Neuronal stem cell (in vitro differentiated cells): ENCODE measurements around the gene SERINC3.
A peak's percentile ranks its signal among the peaks of the same experiment; 100 is the strongest.

Source experiments
- DNase-seq: peaks from one replicate; pipeline ENCODE4 v3.0.0-alpha.2; 2013; ENCODE audit warnings: low spot score
- H2AFZ ChIP-seq: one replicate; pipeline ENCODE4 v1.6.1; 2013; ENCODE audit warnings: mild to moderate bottlenecking, low read length, inconsistent platforms
- H2AK5ac ChIP-seq: 2 replicates; pipeline ENCODE4 v1.6.1; 2013; ENCODE audit warnings: low read depth, mild to moderate bottlenecking, inconsistent platforms, low read length, moderate library complexity, mixed read lengths
- H2BK120ac ChIP-seq: 2 replicates; pipeline ENCODE4 v1.6.1; 2013; ENCODE audit warnings: low read depth, mild to moderate bottlenecking, inconsistent platforms, low read length, moderate library complexity, mixed read lengths
- H2BK12ac ChIP-seq: one replicate; pipeline ENCODE4 v1.6.1; 2013; ENCODE audit warnings: low read length, inconsistent platforms
- H2BK15ac ChIP-seq: 2 replicates; pipeline ENCODE4 v1.6.1; 2013; ENCODE audit warnings: mild to moderate bottlenecking, low read length, inconsistent platforms, mixed read lengths
- H2BK5ac ChIP-seq: one replicate; pipeline ENCODE4 v1.6.1; 2013; ENCODE audit warnings: inconsistent platforms, mild to moderate bottlenecking, low read length, moderate library complexity
- H3K14ac ChIP-seq: one replicate; pipeline ENCODE4 v1.6.1; 2013; ENCODE audit warnings: low read length, inconsistent platforms
- H3K18ac ChIP-seq: 2 replicates; pipeline ENCODE4 v1.6.1; 2013; ENCODE audit warnings: low read length, inconsistent platforms
- H3K23ac ChIP-seq: 2 replicates; pipeline ENCODE4 v1.6.1; 2013; ENCODE audit warnings: low read depth, mild to moderate bottlenecking, mixed read lengths, low read length, inconsistent platforms; ENCODE audit not compliant: poor library complexity
- H3K27ac ChIP-seq: replicated peaks from 3 replicates; pipeline ENCODE4 v1.5.1; 2013; ENCODE audit warnings: low read length, inconsistent platforms
- H3K27me3 ChIP-seq, 3 experiments: 2 replicates each; pipeline ENCODE4 v1.6.1; 2013; ENCODE audit warnings: low read length in 3 of 3, mild to moderate bottlenecking in 2 of 3, inconsistent platforms in 1 of 3, low read depth in 1 of 3, mixed read lengths in 1 of 3, moderate library complexity in 1 of 3; ENCODE audit not compliant: control insufficient read depth in 3 of 3, insufficient read depth in 3 of 3
- H3K36me3 ChIP-seq, 2 donors: replicated peaks in 1 of 2; 2 replicates each; pipeline ENCODE4 v1.6.1; 2013; ENCODE audit warnings: low read length in 2 of 2; ENCODE audit not compliant: control insufficient read depth in 2 of 2, insufficient read depth in 2 of 2
- H3K4ac ChIP-seq: 2 replicates; pipeline ENCODE4 v1.6.1; 2013; ENCODE audit warnings: inconsistent platforms, mild to moderate bottlenecking, low read length, moderate library complexity
- H3K4me1 ChIP-seq, 2 donors: 1 replicate in 1 of 2; 2 replicates in 1 of 2; pipeline ENCODE4 v1.6.1; 2013; ENCODE audit warnings: low read length in 2 of 2, low read depth in 1 of 2; ENCODE audit not compliant: control insufficient read depth in 2 of 2, insufficient read depth in 1 of 2
- H3K4me2 ChIP-seq: one replicate; pipeline ENCODE4 v1.6.1; 2013; ENCODE audit warnings: mild to moderate bottlenecking, low read length, inconsistent platforms; ENCODE audit not compliant: insufficient read depth, poor library complexity, severe bottlenecking
- H3K4me3 ChIP-seq, 2 donors: 2 replicates each; pipeline ENCODE4 v1.5.1; 2013; ENCODE audit warnings: low read length in 2 of 2, mild to moderate bottlenecking in 2 of 2, inconsistent platforms in 1 of 2, moderate library complexity in 1 of 2
- H3K79me1 ChIP-seq: one replicate; pipeline ENCODE4 v1.6.1; 2013; ENCODE audit warnings: low read depth, mild to moderate bottlenecking, inconsistent platforms, low read length, moderate library complexity
- H3K9ac ChIP-seq: one replicate; pipeline ENCODE4 v1.6.1; 2013; ENCODE audit warnings: mild to moderate bottlenecking, low read depth, low read length, inconsistent platforms; ENCODE audit not compliant: poor library complexity
- H3K9me3 ChIP-seq, 2 donors: replicated peaks in 1 of 2; 2 replicates each; pipeline versions ENCODE3 to v1.6.1; 2013; ENCODE audit warnings: low read length in 2 of 2, mild to moderate bottlenecking in 2 of 2, inconsistent platforms in 1 of 2, low read depth in 1 of 2, mixed read lengths in 1 of 2, moderate library complexity in 1 of 2; ENCODE audit not compliant: control insufficient read depth in 2 of 2, insufficient read depth in 1 of 2
- H4K8ac ChIP-seq: one replicate; pipeline ENCODE4 v1.6.1; 2013; ENCODE audit warnings: low read depth, mild to moderate bottlenecking, inconsistent platforms, low read length, moderate library complexity
- H4K91ac ChIP-seq: one replicate; pipeline ENCODE4 v1.6.1; 2013; ENCODE audit warnings: low read length, low read depth, mild to moderate bottlenecking, inconsistent platforms; ENCODE audit not compliant: poor library complexity
- WGBS, 2 donors: extraction: QIAGEN DNeasy Blood & Tissue Kit; methylation state at CpG; one replicate each; pipeline ENCODE4 v1.1.7; 2013; ENCODE audit warnings: missing lambda C conversion rate in 2 of 2, mixed read lengths in 1 of 2; ENCODE audit not compliant: insufficient read length in 2 of 2, insufficient replicate concordance in 1 of 2; ENCODE audit errors: extremely low coverage in 2 of 2; 5-methylcytosine and 5-hydroxymethylcytosine counted together

Gene SERINC3

DNA sequence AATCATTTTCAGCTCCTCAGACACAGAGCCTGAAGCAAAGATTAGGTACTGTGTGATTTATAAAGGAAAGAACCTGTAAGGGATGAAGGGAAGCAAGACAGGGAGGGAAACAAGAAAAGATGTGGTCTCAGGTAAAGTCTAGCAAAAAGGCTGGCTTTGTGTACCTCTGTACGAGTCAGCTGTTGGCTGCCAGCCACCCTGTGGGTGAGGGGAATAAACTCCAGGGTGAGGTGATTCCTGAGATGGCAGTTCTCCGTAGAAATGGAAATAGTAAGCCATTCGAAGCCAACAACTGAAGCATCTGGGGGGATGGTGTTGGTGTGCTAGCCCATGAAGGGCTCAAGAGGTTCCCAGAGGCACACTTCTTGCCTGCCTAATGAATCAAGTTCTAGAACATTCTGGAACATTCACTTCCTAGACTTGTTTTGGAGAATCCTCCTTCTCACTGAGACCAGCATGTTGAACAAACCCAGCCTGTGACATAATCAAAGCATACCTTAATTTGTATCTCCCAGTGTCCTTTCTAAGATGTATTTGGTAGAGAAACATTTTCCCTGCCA lies 56.8 kb downstream of the SERINC3 start:
- H2BK12ac ChIP-seq: no peak overlapping the region
- H3K4me1 ChIP-seq: peaks cover 0 to 2% of the 10 kb centered on the region in 2 donors
- no peak overlapping the region for H2AK5ac ChIP-seq
- no peak overlapping the region for H2AFZ ChIP-seq
- H2BK15ac ChIP-seq: no peak overlapping the region
- H3K79me1 ChIP-seq: no peaks in the 10 kb centered on the region
- H3K4me2 ChIP-seq: no peak overlapping the region
- no CpG with 5 or more reads among the region's 3 CpGs for WGBS, 2 donors
- no peak overlapping the region for H4K8ac ChIP-seq
- H3K4me3 ChIP-seq: no peak overlapping the region
- H3K4ac ChIP-seq: no peak overlapping the region
- H3K36me3 ChIP-seq: no peaks in the 10 kb centered on the region
- no peak overlapping the region for H4K91ac ChIP-seq
- no peaks in the 10 kb centered on the region for H3K9me3 ChIP-seq
- no peak overlapping the region for H2BK120ac ChIP-seq
- H3K18ac ChIP-seq: no peak overlapping the region
- no peak overlapping the region for H3K23ac ChIP-seq
- H3K9ac ChIP-seq: no peak overlapping the region
- no peak overlapping the region for H3K14ac ChIP-seq
- H3K27ac ChIP-seq: no peak overlapping the region
- H2BK5ac ChIP-seq: no peak overlapping the region
- peaks cover 0 to 7% (median 0%) of the 10 kb centered on the region in 3 experiments for H3K27me3 ChIP-seq
- DNase-seq: no peak

GRCh38 chr20:44464514-44464913 lies 57.4 kb downstream of the SERINC3 start:
- Histone ChIP-seq H2BK5ac (no peak overlapping the region), H3K4me3 (no peak overlapping the region), H4K8ac (no peak overlapping the region), H2BK120ac (no peak overlapping the region), H2AK5ac (no peak overlapping the region), H2BK15ac (no peak overlapping the region), H3K27ac (no peak overlapping the region), H3K36me3 (no peaks in the 10 kb centered on the region), H3K27me3 (peaks cover 0 to 7% (median 0%) of the 10 kb centered on the region in 3 experiments), H3K14ac (no peak overlapping the region), H3K4me2 (no peak overlapping the region), H3K18ac (no peak overlapping the region), H3K9ac (no peak overlapping the region), H3K4ac (no peak overlapping the region), H4K91ac (no peak overlapping the region), H3K4me1 (peaks cover 0 to 2% of the 10 kb centered on the region in 2 donors), H3K23ac (no peak overlapping the region), H2AFZ (no peak overlapping the region), H2BK12ac (no peak overlapping the region), H3K9me3 (no peaks in the 10 kb centered on the region), H3K79me1 (no peaks in the 10 kb centered on the region)
- WGBS, 2 donors: no CpG with 5 or more reads among the region's 3 CpGs
- DNase-seq: no peak

GRCh38 chr20:44463466-44463865 lies 58.4 kb downstream of the SERINC3 start:
- peak overlapping the region; percentile 6 for H4K8ac ChIP-seq
- no peak overlapping the region for H3K27ac ChIP-seq
- H3K18ac ChIP-seq: no peak overlapping the region
- no peak overlapping the region for H2BK5ac ChIP-seq
- no peak overlapping the region for H3K4me3 ChIP-seq
- H3K9me3 ChIP-seq: no peaks in the 10 kb centered on the region
- no peak overlapping the region for H3K4ac ChIP-seq
- no peak overlapping the region for H2BK12ac ChIP-seq
- no peaks in the 10 kb centered on the region for H3K36me3 ChIP-seq
- no peak overlapping the region for H3K14ac ChIP-seq
- H3K27me3 ChIP-seq: peaks cover 0 to 7% (median 0%) of the 10 kb centered on the region in 3 experiments
- H3K79me1 ChIP-seq: no peaks in the 10 kb centered on the region
- H3K9ac ChIP-seq: no peak overlapping the region
- no peak overlapping the region for H2AFZ ChIP-seq
- peaks cover 0 to 2% of the 10 kb centered on the region in 2 donors for H3K4me1 ChIP-seq
- WGBS, 2 donors: no CpG with 5 or more reads among the region's 5 CpGs
- no peak overlapping the region for H2AK5ac ChIP-seq
- no peak for DNase-seq
- no peak overlapping the region for H4K91ac ChIP-seq
- H2BK120ac ChIP-seq: no peak overlapping the region
- H3K23ac ChIP-seq: no peak overlapping the region
- H2BK15ac ChIP-seq: no peak overlapping the region
- no peak overlapping the region for H3K4me2 ChIP-seq

GRCh38 chr20:44461803-44462174 lies 60.1 kb downstream of the SERINC3 start:
- Histone ChIP-seq H2AK5ac (no peak overlapping the region), H4K91ac (no peak overlapping the region), H3K4me2 (no peak overlapping the region), H2BK120ac (no peak overlapping the region), H3K36me3 (no peaks in the 10 kb centered on the region), H3K79me1 (no peaks in the 10 kb centered on the region), H2AFZ (no peak overlapping the region), H2BK12ac (no peak overlapping the region), H3K4me1 (no peaks in the 10 kb centered on the region), H3K23ac (no peak overlapping the region), H4K8ac (no peak overlapping the region), H3K27ac (no peak overlapping the region), H3K9ac (no peak overlapping the region), H2BK5ac (no peak overlapping the region), H3K4me3 (no peak overlapping the region), H3K4ac (no peak overlapping the region), H3K27me3 (peaks cover 0 to 7% (median 0%) of the 10 kb centered on the region in 3 experiments), H3K14ac (no peak overlapping the region), H3K18ac (no peak overlapping the region), H2BK15ac (no peak overlapping the region), H3K9me3 (no peaks in the 10 kb centered on the region)
- WGBS, 2 donors: no CpG with 5 or more reads among the region's 5 CpGs
- DNase-seq: no peak
